Measurements from ENCODE around the gene PAK4. TPM values are rescaled to one million over a fixed set of nuclear protein-coding genes. Genes with fewer than 3 reads are reported as not detected.

Gene PAK4
- total and polyA plus RNA-seq, 2 of the 8 experiments (the other 6 are each of a cell fraction or from before 2014, with no cell fraction given), result 50.7 to 64.4 TPM

DNA sequence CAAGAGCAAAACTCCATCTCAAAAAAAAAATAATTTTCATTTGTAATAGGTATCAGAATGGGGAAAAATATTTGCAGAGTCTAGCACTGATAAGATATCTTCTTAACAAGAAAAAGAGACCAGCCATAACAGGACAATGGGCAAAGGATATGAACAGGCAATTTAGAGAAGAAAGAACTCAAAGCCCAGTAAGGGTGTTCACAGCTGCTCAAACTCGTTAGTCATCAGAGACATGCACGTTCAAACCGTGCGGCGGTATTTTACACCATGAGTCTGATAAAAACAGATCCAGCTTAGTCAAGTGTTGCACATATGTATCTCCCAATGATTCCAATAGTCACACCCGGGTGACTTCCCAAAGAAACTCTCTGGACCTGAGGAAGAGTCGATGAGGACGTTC is 57.5 kb downstream of the PAK4 start (continued):
- TF ChIP-seq CBX5 (IDR thresholded peaks at IDR 0.05; ENCODE audit: low read depth, low read length) (no peak), SP2 (IDR thresholded peaks at IDR 0.05; ENCODE audit: low read length) (no peak), HDAC6 (IDR thresholded peaks at IDR 0.05; ENCODE audit: low read depth, low read length) (no peak), CTBP2 (IDR thresholded peaks at IDR 0.05; ENCODE audit: borderline replicate concordance, insufficient read depth, insufficient read length, low read length) (no peak), KDM5A (IDR thresholded peaks at IDR 0.05; ENCODE audit: low read length) (no peak), SP4 (IDR thresholded peaks at IDR 0.05; ENCODE audit: low read length) (no peak), TEAD4 (IDR thresholded peaks at IDR 0.05; ENCODE audit: low read depth, low read length) (no peak)
- TF ChIP-seq, protein P1, sequence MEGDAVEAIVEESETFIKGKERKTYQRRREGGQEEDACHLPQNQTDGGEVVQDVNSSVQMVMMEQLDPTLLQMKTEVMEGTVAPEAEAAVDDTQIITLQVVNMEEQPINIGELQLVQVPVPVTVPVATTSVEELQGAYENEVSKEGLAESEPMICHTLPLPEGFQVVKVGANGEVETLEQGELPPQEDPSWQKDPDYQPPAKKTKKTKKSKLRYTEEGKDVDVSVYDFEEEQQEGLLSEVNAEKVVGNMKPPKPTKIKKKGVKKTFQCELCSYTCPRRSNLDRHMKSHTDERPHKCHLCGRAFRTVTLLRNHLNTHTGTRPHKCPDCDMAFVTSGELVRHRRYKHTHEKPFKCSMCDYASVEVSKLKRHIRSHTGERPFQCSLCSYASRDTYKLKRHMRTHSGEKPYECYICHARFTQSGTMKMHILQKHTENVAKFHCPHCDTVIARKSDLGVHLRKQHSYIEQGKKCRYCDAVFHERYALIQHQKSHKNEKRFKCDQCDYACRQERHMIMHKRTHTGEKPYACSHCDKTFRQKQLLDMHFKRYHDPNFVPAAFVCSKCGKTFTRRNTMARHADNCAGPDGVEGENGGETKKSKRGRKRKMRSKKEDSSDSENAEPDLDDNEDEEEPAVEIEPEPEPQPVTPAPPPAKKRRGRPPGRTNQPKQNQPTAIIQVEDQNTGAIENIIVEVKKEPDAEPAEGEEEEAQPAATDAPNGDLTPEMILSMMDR (IDR thresholded peaks at IDR 0.05; ENCODE audit: control extremely low read depth in 1 of 3, insufficient read depth in 1 of 3, low read depth in 1 of 3, low read length in 3 of 3), result no peak
